Activated CD4-positive, CD25-positive, alpha-beta regulatory T cell treated with anti-CD3 and anti-CD28 coated beads, Interleukin-2, amount 50 U/mL, for 72 hours (primary cell): Measurements from ENCODE around the gene LMOD2.
A peak's percentile ranks its signal among the peaks of the same experiment; 100 is the strongest.
"Not testable (repeated sequence)": the region's sequence is repeated elsewhere in the genome, so short reads cannot be mapped to it uniquely, and the experiment has no call there.

Source experiments
- DNase-seq: peaks from one replicate; pipeline ENCODE4 v3.0.0; 2021

The LMOD2 gene, protein sequence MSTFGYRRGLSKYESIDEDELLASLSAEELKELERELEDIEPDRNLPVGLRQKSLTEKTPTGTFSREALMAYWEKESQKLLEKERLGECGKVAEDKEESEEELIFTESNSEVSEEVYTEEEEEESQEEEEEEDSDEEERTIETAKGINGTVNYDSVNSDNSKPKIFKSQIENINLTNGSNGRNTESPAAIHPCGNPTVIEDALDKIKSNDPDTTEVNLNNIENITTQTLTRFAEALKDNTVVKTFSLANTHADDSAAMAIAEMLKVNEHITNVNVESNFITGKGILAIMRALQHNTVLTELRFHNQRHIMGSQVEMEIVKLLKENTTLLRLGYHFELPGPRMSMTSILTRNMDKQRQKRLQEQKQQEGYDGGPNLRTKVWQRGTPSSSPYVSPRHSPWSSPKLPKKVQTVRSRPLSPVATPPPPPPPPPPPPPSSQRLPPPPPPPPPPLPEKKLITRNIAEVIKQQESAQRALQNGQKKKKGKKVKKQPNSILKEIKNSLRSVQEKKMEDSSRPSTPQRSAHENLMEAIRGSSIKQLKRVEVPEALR

DNA sequence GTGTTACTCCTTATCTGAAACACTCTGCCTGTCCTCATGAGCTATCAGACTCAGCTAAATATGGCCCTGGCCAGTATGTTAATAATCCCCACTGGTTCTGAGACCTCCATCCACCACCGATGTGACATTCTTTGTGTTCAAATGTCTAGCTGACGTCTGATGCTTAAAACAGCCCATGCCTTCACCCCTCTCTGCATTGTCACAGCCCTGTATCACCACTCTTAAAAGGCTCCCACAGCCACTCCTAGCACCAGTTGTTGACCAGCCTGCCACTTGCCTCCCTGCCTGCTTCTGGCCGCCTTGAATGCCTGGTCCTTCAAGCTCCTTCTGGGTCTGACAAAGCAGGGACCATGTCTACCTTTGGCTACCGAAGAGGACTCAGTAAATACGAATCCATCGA, at the start of gene LMOD2:
Gene LMOD2, plus strand, starts transcription at position 253 of the 400 bp plus-strand sequence. Its CDS starts 98 bp downstream, at position 351.
- no peak for DNase-seq

DNA sequence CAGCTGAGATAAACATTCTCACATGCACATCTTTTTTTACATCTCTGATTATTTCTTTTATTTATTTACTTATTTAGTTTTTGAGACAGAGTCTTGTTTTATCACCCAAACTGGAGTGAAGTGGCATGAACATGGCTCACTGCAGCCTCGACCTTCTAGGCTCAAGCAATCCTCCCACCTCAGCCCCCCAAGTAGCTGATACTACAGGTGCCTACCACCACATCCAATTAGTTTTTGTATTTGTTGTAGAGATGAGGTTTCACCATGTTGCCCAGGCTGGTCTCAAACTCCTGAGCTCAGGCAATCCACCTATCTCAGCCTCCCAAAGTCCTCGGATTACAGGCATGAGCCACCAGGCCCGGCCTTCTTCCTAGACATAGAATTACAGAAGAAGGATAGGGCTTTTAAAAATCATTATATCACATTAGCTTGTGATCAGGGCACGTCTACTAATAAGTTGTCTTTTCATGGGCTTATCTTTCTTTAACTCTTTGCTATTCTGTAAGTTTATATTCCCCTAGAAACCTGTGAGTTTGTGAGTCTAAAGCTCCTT, 48.2 kb upstream of the LMOD2 start:
- no peak for DNase-seq

DNA sequence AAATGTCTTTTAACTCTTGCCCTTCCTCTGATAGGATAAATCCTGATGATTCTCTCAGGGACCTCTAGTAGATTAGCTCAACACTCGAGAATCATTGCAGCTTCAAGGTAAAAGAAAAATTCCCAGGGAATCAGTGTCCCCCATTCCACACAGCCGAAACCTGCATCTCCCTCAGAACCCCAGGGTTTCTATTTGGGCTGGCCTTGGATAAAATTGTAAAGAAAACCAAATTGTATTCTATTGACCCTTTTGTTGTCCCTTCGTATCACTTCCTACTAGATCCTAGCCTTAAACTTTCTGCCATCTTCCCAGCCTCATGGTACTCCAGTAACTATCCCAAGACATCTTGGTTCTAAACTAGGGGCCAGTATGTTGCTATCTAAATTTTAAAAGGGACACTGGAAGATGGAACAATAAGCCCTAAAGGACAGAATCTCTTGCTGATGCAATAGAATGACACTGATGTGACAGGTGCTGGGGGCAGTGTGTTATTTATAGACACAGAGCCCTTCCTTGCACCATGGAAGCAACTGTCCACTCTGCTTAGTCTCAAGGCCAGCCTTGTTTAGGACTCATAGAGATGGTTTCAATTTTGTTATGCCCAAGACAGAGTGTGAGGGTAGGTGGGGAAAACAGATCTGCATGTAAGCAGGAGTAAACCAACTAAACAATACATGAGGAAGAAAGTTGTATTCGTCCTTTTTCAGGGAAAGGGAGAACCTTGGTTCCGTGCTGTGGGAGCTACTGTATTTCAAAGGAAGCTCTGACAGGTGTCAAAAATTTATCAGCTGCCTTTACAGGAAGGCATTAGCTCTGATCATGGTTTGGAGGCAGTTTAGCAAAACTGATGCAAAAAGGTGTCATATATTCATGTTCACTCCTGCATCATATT, 46.4 kb upstream of the LMOD2 start:
- DNase-seq, result no peak

DNA sequence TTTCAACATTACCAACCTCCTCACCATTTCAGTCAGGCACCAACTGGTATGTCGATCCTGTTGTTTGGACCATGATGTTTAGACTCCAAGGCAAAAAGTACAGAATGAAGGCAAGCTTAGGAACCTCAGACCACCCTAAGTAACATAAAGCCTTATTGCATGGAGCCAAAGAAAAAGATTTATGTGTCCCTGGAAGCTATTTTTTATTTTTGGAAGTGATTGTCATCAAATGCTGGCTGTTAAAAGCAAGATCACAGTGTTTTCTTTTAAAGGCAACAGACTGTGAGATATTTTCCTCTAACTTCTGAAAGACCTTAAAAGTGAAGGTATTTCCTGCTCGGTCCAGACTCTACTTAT, 45.8 kb upstream of the LMOD2 start:
- no peak for DNase-seq

DNA sequence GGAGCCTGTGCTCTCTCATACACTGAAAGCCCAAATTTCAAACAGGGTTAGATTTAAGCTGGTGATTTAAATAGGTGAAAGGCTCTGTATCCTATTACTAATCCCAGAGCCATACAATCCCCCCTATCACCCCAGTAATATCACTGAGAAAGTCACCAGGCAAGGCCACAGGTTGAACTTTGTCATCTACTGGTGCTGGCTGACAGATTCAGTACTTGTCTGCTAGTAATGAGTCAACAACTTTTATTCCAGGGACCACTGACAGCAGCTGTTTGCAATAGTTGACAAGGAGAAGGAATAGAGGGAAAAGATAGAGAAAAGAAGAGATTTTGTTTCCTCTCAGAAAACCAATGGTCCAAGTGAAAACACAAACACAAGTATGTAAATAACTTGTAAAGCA, 43.6 kb upstream of the LMOD2 start:
- no peak for DNase-seq

DNA sequence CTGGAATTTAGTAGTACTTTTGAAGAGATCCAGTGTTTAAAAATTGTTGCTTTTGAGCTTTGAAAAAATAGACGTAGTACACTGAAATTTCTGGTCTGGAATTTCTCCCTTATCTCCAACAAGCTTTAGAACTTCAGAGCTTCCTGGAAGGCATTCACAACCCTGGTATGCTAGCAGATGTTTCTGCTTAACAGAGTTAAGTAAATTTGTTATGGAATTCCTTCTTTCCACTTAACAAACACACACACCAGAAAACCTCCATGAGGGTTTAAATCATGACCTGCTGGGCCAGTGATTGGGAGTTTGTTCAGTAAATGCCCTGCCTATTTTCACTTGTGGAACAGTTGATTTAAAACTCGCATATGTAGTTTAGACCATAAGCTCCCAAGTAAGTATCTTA, 40.3 kb upstream of the LMOD2 start:
- no peak for DNase-seq

DNA sequence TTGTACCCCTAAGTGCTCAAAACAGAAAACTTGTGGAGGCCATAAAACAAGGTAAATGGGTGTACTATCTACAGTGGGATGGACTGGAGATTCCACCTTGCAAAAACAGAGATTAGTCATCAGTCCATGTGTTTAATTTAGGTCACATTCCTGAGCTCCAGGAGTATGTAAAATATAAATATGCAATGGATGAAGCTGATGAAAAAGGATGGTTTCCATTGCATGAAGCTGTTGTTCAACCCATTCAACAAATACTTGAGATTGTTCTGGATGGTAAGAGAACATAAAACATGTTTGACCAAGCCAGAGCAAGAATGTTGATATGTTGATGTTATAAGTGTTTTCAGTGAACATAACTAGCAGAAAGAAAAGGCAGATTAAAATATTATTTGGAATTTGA, 39.4 kb upstream of the LMOD2 start:
- no peak for DNase-seq

DNA sequence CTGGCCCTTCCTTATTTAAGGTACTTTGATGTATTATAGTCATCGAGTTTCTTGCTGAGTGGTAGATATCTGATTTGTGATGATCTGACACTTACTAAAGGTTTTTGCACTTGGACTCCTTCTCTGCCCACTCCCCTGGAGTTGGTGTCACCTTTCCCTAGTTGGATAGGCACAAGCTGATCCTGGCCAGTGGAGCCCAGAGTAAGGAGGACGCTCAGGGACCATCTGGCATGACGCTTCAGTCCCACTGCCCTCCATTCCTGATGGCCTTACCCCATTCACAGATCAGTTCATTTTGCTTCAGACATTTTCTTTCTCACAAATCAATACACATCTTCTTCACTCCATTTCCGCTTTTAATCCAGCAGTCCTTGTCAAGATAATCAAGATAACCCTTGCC, 34.0 kb upstream of the LMOD2 start:
- DNase-seq, result no peak

DNA sequence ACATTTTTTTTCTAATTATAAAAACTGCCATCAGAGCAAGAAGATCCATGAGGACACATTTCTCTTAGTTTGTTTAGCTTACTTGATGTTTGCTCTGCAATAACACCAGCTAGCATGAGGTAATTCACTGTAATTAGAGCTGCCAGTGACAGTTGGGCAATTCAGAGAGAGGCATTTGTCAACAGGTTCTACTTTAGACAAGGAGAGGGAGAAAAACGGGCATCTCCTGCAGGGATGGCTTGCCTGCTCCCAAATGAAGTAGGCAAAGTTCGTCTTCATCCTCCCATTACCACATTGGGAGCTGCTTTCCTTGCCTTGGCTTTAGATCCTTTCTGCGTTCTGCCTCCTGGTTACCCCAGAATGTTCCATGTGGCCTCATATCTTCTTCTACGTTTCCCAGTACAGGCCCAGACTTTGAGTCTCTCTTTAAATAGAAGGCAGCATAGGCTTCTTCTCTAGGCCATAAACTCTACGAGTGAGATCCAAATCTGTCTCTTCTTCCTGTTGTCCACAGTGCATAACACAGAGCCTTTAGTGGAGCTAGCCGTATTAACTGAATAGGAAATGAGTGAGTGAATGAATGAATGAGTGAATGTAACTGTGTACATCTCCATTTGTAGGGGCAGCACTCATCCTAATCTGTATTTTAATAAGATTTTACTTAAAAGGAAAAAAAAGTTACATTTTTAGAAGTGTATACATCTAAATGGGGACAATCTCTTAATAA, 32.8 kb upstream of the LMOD2 start:
- DNase-seq, result no peak

DNA sequence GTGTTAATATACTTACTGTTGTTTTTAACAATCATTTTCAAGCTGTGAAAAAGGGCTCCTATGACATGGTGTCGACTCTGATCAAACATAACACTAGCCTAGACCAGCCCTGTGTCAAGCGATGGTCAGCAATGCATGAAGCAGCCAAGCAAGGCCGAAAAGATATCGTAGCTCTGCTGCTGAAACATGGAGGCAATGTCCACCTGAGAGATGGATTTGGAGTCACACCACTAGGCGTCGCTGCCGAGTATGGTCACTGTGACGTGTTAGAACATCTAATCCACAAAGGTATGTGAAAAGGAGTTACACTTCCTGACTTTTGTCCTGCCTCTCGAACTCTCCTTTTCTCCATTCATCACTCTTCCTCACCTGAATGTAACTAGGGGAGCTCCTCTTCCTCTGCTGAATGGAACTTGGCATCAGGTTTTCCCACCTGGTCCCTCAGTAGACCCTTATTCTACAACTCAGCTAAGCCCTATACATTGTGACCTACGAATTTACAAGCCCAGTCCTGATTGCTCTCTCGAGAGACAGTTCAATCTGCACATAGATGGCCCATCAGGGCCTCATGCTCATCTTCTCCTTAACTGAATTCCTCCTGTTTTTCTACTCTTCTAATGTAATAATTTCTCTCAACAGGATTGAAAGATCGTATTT, 31.0 kb upstream of the LMOD2 start:
- DNase-seq, result peak; percentile 74

DNA sequence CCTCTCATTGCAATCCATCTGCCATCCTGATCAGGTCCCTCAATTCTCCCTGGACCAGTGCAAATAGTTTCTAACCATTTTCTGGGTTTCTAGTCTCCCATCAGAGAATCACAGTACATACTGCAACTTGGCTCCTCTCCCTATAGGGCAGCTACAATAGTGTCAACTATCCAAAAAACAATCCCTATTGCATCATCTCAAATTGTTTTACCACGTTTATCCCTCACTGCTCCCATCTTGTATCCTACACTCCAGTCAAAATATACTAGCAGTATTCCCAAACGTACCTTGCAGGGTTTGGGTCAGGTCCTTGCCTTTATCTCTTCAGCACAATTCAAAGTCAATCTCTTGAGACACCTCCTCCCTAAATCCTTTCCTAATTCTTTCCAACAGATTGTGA, 30.4 kb upstream of the LMOD2 start:
- no peak for DNase-seq

DNA sequence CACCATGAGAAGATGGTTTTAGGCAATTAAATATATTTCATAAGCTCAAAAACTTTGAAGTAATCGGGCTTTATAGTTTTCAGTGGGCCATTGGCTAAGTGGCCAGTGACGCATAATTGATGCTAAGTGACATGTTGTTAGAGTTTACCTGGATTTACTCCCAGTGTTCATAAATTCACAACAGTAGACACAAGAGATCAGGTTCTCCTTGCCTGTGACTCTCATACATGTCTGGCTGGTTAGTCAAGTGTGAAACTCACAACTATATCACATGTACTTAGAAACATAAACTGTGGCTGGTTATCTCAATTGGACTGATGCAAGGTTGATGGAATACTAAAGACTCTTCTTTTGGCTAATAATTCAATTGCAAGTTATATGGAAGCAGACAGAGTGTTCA, 27.8 kb upstream of the LMOD2 start:
- DNase-seq, result no peak

DNA sequence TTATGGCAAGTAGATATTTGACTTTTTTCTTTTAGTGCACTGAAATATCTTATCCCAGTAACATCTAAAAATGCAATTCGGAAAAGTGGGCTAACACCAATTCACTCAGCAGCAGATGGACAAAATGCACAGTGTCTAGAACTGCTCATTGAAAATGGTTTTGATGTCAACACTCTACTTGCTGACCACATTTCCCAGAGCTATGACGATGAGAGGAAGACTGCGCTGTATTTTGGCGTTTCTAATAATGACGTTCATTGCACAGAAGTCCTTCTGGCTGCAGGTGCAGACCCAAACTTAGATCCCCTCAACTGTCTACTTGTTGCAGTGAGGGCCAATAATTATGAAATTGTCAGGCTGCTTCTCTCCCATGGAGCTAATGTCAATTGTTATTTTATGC, 26.8 kb upstream of the LMOD2 start:
- no peak for DNase-seq

DNA sequence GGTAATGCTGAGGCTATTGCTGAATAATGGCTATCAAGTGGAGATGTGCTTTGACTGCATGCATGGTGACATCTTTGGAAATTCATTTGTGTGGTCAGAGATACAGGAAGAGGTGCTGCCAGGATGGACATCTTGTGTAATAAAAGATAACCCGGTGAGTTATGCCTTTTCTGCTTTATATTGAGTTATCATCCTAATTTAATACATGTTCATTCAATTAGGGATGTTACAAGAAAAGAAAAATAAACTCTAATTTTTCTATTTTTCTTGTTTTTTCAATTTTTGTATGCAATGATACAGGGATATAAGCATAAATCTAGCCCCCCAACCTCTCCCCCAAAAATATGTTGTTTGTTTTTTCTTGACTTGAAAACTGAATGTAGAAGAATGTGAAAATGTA, 26.4 kb upstream of the LMOD2 start:
- DNase-seq, result no peak

DNA sequence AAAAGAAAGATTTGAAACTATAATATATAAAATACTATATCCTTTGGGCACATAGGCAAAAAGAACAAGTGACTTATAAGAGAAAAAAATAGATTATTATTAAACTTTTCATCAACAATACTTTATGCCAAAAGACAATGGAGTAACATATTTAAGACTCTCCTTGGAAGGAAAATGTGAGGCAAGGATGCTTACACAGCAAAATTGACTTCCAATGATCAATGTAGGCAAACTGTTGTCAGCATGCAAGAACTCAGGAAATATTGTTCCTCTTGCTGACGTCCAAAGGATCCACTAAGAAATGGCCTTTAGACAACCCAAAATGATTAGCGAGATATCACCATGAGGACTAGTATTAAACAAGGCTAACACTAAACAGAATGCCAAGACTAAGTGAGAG, 22.9 kb upstream of the LMOD2 start:
- no peak for DNase-seq

DNA sequence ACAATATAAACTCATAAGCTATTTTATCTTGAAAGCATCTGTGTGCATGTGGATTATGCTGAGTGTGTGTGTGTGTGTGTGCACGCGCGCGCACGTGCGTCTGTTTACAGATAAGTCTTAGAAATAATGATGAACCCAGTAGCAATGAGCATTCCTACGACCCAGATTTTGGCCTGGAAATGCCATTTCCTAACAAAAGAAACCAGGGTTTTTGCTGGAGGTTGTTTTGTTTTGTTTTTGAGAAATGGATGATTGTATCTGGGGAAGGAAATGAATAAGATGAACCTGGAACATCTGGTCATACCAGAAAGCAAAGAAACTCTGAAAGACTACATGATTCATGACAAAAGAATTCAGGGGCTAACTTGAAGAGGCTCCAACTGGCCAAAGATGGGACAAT, 22.1 kb upstream of the LMOD2 start:
- no peak for DNase-seq

DNA sequence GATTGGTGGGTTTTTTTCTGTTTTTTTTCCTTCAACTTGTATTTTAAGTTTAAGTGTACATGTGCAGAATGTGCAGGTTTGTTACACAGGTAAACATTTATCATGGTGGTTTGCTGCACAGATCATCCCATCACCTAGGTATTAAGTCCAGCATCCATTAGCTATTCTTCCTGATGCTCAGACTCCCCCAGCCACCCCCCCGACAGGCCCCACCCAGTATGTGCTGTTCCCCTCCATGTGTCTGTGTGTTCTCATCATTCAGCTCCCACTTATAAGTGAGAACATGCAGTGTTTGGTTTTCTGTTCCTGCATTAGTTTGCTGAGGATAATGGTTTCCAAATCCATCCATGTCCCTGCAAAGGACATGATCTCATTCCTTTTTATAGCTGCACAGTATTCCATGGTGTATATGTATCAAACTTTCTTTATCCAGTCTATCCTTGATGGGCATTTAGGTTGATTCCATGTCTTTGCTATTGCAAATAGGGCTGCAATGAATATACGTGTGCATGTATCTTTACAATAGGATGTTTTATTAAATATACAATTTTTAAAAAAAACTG, 21.6 kb upstream of the LMOD2 start:
- DNase-seq, result not testable (repeated sequence)

DNA sequence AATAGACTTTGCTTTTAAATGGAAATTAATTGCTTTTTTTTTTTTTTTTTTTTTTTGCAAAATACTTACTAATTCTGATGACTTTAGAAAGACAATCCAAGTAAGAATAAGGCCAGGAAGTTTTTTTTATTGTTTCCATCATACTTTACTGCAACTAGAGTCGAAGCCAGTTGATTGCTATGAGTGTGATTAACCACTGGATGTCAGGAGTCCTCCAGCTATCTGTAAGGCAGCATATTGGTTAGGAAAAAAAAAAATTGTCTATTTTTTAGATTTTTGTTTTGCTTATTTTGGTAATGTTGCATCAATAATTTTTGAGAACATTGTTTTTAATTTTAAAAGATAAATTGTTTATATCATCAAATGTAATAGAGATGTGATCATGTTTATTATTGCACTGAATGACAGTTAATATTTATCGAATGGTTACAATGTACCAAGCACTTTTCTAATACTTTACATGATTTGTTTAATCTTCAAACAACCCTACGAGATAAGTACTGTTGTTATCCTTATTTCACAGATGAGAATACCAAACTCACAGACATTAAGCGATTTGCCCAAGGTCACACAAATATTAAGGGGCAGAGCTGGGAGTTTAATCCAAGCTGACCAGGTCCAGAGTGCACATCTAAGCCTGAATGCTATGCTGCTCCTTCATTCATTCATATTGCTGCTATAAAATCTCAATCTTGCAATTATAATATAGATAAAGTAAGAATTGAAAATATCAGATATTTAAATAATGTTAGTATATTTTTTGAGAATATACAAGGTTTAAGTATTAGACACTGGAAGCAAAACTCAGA, 19.9 kb upstream of the LMOD2 start:
- no peak for DNase-seq

DNA sequence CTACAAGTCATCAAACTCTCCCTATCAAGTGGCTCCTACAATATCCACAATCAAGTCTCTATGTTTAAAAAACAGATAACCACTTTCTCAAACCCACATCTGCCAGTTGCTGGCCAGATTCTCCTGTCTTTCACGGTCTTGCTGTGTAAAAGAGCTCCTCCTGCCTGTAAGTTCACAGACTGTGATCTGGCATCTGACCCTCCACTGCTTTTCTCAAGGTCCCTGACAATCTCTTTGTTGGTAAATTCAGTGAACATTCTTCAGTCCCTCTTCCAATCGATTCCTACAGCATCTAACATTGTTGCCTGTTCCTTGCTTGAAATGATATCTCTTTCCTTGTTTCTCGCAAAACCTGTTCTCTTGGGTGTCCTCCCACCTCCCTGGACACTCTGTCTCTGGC, 18.5 kb upstream of the LMOD2 start:
- no peak for DNase-seq

DNA sequence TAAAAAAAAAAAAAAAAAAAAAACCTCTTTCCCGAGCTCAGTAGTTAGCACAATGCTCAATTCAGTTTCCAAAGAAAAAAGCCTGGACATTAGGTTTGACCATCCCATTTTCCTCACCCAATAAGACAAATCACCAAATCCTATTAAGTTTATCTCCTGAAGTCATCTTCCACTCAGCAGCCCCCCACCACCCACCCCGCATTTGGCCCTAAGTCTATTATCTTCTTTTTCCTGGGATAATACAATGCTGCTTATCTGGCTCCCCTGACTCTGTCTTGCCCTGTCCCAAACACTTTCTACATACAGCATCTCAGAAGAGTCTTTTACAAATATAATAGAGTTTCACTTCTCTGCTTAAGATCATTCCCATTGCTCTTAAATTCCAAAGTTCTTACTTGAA, 17.8 kb upstream of the LMOD2 start:
- no peak for DNase-seq

DNA sequence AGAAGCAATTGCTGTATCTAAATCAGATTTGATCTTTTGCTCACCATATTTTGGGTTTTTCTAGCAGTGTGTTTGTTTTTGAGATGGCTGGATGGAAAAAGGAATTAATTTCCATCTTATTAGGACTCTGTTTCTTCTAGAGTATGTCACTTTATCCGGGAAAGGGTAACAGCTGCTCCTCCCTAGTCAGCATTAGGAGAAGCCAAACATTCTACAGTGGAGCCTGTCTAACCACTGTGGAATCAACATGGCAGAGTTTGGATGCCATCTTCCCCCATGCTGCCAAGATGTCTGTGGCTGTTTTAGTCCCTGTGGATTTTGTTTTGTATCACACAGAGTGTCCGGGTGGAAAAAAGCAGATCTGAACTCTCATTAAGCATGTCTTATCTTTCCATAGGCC, 16.0 kb upstream of the LMOD2 start:
- no peak for DNase-seq
